Stimulated activated CD4-positive, alpha-beta T cell treated with anti-CD3 and anti-CD28 coated beads, TNF-alpha, amount 100 ng/mL, for 48 hours (primary cell): ENCODE results near the gene SLC25A10.
"Not testable (repeated sequence)": the region's sequence is repeated elsewhere in the genome, so short reads cannot be mapped to it uniquely, and the experiment has no call there.

Source experiments
- DNase-seq, 3 donors: peaks; one replicate each; pipeline ENCODE4 v3.0.0-alpha.2; 2020; ENCODE audit warnings: low read depth in 3 of 3

Gene SLC25A10, protein sequence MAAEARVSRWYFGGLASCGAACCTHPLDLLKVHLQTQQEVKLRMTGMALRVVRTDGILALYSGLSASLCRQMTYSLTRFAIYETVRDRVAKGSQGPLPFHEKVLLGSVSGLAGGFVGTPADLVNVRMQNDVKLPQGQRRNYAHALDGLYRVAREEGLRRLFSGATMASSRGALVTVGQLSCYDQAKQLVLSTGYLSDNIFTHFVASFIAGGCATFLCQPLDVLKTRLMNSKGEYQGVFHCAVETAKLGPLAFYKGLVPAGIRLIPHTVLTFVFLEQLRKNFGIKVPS

DNA sequence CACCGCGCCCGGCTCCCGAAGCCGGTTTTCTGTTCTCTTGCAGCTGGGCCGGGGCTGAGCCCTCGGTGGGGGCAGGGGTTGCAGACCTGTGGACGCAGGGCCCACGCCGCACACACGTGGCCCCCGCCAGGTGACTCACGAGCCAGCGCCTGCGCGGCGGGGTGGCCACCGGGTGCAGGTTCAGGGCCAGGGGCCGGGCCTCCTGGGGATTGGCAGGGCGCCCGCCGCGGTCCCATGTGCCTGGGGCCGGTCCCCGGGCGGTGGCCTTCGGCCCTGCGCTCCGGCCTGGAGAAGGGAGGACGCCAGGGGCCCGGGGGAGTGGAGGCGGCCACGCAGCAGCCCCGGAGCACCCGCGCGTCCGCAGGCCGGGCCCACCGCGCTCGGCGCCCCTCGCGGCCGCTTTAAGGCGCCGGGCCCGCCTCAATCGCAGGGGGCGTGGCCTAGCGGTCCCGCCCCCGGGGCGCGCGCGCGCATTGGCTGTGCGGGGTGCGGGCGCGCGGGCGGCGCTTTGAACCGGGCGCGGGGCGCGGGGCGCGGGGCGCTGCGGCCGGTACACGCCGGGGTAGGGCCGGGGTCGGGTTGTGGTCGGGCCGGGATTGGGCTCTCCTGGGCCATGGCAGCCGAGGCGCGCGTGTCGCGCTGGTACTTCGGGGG is at the start of gene SLC25A10:
TSS of gene SLC25A10 (plus strand) at position 471 of the 654 bp plus-strand sequence. CDS start at position 614, 143 bp downstream.
- DNase-seq: peak; percentile 69 to 80 (median 77)

DNA sequence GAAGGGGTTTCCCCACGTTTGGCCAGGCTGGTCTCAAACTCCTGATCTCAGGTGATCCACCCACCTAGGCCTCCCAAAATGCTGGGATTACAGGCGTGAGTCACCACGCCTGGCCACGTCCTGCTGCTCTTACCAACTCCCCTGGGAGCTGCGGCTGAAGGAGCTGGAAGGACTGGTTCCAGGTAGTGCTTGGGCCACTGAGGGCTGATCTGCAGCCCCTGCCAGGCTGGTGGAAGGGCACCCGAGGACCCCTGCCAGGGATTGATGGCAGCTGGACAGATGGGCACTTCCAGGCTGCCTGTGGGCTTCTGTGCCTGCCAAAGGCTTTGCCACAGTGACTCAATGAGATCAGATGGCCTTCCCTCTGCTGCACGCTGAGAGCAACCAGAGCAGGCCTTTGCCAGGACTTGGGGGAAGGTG is 48.0 kb upstream of the SLC25A10 start:
- DNase-seq: no peak

DNA sequence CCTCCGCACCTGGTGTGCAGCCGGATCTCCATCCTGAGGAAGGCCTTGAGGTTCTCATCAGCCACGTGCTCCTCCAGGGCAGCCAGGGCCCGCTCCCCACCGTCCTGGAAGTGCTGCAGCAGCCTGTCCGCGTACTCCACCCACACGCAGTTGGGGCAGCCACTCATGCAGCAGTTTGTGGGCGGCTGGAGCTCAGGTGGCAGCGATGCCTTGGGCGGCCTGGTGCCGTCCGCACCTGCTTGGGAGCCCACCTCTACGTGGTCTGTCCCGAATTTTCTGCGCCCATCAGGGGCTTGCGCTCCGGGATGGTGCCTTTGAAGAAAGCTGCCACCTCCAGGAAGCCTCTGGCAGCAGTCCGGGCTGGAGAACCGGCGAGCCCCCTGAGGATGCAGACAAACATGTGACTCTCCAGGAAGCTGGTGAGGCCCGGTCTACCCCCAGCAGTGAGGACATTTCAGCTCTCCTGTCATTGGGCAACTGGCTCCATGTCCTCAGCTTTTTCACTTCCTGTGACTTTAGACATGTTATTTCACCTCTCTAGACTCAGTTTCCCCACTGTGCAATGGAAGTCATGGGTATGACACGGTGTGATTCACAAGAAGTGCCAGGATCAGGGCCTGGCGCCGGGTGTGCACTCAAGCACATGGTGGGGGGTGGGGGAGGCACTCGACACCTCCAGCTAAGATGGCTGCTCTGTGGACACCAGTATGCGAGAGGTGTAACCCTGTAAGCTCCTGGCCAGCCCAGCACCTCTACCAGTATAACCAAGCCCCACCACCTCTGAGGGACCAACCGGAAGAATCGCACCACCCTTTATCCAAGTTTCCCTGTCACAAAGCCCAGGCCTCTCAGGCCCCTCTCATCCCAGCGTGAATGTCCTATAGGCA is 46.6 kb upstream of the SLC25A10 start:
- peak in 2 of 3 donors; percentile 52 to 70 for DNase-seq

DNA sequence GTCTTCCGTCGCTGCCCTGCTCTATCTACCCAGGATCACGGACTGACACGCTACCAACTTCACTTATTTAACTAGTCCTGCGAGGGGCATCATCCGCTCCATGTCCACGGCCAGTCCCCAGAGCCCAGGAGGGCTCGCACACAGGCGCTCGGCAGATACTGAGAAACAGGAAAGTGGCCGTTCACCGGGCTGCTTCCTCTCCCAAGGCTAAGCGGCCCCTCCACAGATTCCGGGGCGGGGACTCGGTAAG is 46.1 kb upstream of the SLC25A10 start:
- no peak for DNase-seq

DNA sequence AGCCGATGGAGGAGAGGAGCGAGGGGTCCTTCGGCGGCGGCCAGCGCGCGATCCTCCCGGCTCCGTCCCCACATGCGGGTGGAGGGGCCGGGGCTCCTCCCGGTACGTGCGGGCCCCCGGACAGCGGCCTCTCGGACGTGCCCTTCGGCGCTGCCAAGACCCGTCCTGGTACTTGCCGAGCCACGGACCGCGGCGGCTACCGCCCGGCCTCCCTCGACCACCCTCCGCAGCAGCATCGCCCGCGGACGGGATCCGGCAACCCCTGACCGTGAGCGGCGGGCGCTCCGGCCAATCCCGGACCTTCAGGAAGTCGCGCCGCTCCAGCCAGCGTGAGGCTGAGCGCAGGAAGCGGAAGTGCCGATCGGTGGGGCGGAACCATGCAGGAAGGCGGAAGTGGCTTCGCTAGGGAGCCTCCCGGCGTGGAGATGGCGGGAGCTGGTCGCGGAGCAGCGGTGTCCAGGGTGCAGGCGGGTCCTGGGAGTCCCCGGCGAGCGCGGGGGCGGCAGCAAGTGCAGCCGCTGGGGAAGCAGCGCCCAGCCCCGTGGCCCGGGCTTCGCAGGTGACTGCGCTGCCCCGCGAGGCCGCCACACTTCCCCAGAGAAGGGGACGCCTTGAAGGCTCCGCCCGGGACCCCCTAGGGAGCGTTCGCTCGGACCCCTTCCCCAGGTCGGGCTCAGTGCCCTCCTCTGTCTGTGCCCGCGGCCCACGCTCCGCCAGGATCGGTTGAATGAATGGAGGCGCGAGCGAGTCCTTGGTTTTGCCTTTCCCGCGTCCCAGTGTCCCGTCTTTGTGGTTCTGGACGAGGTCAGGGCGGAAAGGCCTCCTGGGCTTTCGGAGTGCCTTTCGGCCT is 45.5 kb upstream of the SLC25A10 start, which contains the start of the genes CCDC137 and OXLD1:
TSS of gene CCDC137 (plus strand) at position 396 of the 850 bp plus-strand sequence. CDS start at position 426, 30 bp downstream.
TSS of gene OXLD1 (minus strand) at position 264 of the 850 bp plus-strand sequence. CDS start at position 236, 28 bp downstream.
- peak; percentile 91 for DNase-seq

DNA sequence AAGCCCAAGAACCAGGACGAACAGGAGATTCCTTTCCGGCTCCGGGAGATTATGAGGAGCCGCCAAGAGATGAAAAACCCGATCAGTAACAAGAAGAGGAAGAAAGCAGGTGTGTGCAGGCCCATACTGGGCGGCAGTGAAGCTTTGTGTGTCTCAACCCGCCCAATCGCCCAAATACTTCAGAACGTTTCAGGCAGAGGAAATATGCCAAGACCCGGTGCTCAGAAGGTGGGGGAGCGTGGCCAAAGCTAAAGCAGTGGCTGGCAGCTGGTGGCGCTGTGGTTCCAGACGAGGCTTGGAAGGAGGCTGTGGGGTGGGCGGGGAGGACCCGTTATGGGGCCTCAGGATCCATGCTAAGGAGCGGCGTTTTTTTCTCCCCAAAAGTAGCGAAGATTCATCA is 44.3 kb upstream of the SLC25A10 start:
- no peak for DNase-seq

DNA sequence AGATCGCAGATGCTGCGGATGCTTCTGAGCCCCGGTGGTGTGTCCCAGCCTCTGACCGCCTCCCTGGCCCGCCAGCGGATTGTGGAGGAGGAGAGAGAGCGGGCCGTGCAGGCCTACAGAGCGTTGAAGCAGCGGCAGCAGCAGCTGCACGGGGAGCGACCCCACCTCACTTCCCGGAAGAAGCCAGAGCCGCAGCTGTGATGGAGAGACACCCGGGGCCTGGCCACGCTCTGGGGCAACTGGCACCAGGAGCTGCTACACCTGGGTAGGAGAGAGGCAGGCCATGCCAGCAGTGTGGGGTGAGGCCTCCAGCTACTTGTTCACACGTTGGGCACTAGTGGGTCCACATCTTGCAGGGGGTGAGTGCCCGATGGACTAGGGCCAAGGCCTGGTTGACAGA is 39.6 kb upstream of the SLC25A10 start:
- DNase-seq: no peak

DNA sequence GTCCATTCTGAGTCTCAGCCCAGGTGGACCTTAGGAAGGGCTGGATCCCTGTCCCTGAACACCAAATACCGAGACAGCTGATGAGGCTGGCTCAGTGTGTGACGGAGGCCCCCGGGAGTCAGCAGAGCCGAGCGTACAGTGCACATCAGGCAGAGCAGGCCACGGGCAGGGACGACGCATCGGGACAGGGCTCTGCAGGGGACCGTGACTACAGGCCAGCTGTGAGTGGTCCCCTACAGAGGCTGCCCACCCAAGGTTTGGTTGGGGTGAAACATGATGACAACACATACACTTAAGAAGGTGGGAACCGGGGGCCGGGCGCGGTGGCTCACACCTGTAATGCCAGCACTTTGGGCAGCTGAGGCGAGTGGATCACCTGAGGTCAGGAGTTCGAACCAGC is 39.1 kb upstream of the SLC25A10 start:
- DNase-seq: no peak

DNA sequence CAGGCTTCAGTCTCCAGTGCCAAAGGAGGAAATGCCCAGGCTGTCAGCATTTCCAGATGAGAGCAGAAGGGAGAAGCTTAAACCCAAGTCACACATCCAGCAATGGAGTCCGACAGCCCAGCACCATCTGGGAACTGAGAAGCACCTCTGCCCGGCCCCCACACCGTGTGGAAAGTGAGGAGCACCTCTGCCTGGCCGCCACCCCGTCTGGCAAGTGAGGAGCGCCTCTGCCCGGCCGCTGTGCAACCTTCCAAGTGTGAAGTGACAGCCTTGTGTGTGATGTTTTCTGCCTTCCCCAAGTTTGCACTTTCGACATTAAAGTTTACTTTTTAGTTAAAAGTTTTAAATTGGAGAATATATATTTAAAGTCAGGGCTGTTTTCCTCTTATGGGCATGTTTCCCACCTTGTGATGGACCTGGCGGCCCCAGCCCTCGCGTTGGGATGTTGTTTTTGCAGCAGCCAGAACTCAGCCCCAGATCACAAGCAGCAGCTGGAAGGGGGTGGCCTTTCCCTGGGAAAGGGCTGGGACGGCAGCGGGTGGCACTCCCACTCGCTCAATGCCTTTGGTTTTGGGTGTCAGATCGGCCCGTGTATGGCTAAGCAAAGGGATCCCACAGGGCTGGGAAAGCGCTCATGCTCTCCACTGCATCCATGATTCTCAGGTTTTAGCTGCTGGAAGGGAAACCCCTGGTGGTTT is 38.4 kb upstream of the SLC25A10 start:
- no peak for DNase-seq

DNA sequence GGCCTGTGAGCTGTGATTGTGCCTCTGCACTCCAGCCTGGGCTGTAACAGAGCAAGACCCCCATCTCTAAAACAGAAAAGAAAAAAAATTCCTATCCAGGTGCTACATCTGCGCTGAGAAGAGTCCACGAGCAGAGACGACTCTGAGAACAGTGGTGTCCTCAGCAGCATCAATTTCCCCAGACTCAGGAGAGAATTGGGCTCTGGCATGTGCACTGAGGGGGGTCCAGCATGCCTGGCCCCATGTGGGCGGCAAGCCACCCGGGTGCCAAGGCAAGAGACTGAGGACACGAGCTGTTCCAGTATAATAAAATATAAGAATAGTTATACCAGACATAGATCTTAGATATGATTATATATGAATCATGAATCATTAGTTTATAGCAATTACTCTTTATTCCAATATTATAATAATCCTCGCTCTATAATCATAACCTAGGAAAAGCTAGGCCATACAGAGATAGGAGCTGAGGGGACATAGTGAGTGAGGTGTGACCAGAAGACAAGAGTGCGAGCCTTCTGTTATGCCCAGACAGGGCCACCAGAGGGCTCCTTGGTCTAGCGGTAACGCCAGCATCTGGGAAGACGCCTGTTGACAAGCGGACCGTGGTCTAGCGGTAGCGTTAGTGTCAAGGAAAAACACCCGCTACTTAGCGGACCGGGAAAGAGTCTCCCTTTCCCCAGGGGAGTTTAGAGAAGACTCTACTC is 36.4 kb upstream of the SLC25A10 start:
- DNase-seq: not testable (repeated sequence)

DNA sequence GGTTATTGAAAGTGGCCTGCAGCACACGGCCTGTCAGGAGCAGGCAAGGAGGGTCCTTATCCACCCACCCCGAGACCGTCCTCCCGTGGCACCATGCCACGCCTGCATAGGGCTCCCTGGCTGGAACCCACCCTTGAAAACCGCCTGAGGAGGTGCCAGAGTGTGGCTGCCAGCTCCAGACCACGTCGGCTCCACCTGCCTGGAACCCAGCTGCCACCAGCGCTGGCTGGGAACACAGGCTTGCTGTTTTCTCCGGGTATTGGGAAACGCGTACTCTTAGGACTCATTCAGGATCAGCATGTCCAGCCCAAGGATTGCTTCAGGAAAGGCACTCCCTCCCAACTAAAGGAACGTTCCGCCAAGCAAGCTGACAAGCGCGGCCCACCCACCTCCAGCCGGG is 35.2 kb upstream of the SLC25A10 start:
- DNase-seq: no peak

DNA sequence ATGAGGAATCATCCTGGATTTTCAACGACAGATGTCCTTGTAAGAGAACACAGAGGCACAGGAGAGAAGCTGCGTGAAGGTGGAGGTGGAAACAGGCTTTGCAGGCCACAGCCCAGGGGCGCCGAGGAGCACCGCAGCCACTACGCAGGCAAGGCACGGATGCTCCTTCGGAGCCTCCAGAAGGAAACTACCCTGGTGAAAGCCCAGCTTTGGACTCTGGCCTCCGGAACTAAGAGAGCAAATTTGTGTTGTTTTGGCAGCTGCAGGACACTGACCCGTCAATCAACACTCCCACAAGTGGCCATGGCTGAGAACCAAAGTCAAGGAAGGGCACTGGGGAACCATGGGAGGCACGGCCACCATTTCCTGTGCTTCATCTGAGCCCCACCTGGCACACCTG is 31.9 kb upstream of the SLC25A10 start:
- no peak for DNase-seq

DNA sequence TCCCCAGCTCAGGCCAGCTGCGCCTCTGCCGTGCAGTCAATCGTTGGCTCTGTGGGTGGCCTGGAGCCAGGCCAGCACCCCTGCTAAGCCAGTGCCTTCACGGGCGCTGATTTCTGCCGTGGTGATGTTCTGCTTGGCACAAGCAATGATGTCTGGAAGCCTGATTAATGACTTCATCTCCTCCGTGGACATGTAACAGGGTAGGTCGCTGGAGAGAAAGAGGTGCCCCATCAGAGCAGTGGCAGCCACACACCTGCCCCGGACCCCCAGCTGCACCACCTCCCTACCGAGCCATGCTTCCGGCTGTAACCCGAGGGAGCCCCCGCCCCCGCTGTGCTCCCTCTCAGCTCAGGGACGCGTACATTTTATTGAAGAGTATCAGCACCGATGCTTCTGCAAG is 30.4 kb upstream of the SLC25A10 start:
- DNase-seq: no peak

DNA sequence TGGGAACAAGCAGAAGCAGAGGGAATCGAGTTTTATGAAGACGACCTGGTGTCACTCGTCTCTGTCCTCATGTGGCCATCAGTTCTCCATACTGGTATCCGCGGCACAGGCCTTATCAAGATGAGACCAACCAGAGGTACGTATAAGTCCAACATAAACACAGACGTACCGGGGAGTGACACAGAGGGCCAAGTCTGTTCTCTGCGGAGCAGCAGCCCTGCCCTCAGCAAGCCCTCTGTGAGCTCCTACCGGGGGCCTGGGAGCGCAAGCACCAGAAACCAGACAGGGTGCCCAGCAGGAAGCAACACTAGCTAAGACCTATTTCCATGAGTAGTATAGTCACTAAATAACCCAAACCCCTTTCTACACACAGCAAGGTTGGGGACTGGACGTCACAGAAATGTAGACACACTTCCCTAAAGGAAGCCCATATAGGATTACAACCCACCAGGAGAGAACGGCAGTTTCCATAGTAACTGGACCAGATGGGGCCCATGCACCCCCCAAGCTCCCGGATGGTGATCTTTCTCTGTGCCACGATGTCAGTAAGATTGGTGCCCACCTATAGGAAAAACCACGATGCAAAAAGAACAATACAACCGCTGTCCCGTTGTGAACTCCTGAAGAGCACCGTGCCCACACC is 29.4 kb upstream of the SLC25A10 start:
- DNase-seq: no peak

DNA sequence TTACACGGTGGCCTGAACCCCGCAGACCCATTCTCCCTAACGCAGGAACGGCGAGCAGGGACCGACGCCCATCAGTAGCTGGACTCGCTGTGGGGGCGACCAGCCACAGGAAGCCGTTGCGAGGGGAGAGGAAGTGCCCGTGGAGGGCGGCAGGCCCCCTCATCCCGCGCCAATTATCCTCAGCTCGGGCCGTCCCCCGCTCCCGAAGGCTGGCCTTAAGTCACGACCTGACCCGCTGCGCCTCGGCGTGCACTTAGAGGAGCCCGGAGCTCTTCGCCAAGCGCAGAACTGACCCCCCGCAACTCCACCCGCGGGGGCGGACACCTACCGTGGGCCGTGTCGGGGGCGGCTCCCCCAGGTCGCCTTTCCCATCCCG is 28.9 kb upstream of the SLC25A10 start:
- no peak for DNase-seq

DNA sequence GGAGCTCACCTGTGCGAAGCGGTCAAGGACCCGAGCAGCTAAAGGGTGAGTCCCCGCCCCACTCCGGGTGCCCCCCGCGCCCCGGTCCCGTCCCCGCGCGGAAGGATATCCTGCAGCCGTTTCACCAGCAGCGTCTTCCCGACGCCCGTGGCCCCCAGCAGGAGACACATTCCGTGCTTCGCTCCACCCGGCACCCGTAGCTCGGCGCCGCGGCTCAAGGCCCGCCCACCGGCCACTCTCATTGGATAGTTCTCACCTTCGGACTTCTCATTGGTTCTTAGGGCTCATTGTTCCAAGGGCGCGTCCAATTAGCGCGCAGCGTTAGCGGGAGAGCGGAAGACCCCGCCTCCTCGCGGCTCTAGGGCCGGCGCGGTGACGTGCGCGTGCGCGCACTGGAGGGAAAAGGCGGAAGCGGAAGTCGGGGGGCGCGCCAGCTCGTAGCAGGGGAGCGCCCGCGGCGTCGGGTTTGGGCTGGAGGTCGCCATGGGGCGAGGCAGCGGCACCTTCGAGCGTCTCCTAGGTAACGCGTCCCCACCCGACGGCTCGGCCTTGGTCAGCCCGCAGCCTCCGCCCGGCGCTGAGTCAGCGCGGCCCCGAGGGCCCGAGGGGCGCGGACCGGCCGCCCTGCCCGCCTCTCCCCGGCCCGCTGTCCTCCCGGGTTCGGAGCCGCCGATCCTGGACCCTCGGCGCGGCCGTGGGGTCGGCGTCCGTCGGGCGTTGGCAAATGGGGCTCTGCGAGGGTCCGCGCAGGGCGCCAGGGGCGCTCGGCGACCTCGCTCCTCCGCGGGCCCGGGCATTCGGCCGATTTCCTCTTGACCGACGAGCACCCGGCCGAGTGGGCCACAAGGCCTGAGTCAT is 28.3 kb upstream of the SLC25A10 start, which contains the start of the genes ARL16 and HGS:
TSS of gene ARL16 (minus strand) at position 214 of the 858 bp plus-strand sequence. CDS start at position 170, 44 bp downstream.
TSS of gene HGS (plus strand) at position 428 of the 858 bp plus-strand sequence. CDS start at position 484, 56 bp downstream.
- peak; percentile 93 to 97 (median 94) for DNase-seq

DNA sequence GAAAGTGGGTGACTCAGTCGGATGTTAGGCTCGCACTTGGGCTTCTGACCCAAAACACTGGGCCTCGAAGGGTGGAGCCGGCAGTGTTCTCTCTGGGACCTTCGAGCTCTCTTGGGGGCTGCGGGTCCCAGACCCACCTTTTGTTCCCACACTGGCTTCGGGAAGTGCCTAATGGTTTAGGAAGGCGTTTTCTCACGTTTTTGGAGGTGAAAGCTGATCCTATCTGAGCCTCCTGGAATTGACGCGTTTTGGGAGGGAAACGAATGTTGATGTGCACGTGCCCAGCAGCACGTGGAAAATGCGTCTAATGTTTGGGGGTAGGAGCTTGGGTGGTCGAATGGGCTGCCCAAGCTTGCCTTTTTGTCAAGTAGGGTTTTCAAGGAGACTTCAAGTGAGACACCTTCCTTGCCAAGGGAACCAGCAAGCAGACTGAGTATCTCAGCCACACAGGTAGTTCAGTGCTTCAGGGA is 27.6 kb upstream of the SLC25A10 start:
- DNase-seq: no peak

DNA sequence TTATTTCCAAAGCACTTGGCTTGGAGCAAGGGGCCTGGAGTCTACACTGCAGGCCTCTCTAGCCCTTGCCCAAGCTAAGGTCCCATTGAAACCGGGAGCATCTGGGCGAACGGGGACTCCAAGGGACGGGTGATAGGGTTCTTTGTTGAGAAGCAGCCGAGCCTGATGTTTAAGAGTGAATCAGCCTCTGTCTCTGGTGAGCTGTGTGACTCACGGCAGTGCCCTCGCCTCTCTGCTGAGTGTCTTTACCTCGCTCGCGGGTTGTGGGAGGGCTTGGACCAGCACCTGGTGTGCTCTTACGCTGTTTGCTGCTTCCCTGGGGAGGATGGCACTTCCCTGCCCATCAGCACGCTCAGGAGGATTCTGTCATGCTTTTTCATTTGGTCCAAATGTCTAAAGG is 27.0 kb upstream of the SLC25A10 start:
- DNase-seq: peak in 2 of 3 donors; percentile 49 to 52
